Neural cell (in vitro differentiated cells): ENCODE measurements around the gene PANK2.

Source experiments
- CTCF ChIP-seq: fragments of 450-650 bp; IDR thresholded peaks from 2 replicates; pipeline ENCODE4 v1.5.1; 2014; ENCODE audit warnings: antibody characterized with exemption, mild to moderate bottlenecking, moderate library complexity; ENCODE audit not compliant: poor library complexity, severe bottlenecking
- EP300 ChIP-seq: fragments of 450-650 bp; conservative IDR thresholded peaks from 2 replicates; pipeline ENCODE4 v1.6.1; 2014; ENCODE audit warnings: antibody characterized with exemption, mild to moderate bottlenecking, moderate library complexity; ENCODE audit not compliant: poor library complexity, severe bottlenecking
- EZH2 ChIP-seq: fragments of 200-600, 300-800 bp; shearing (Covaris generic), sonication (generic); IDR thresholded peaks from 2 replicates; pipeline ENCODE4 v1.6.1; 2014; ENCODE audit warnings: antibody characterized with exemption, low read length, borderline replicate concordance, mild to moderate bottlenecking; ENCODE audit not compliant: insufficient read depth, poor library complexity, severe bottlenecking
- POLR2AphosphoS5 ChIP-seq: IDR thresholded peaks from 2 replicates; pipeline ENCODE4 v1.6.1; 2012
- REST ChIP-seq: IDR thresholded peaks from 2 replicates; pipeline ENCODE4 v1.6.1; 2012; ENCODE audit warnings: borderline replicate concordance

- no peak for TF ChIP-seq EP300
- TF ChIP-seq CTCF: no peak
- TF ChIP-seq POLR2AphosphoS5: no peak
- no peak for TF ChIP-seq EZH2
- TF ChIP-seq REST: no peak
Measured at GRCh38 chr20:3932277-3932676, 43.1 kb downstream of the PANK2 start.
